T-helper 22 cell (primary cell): ENCODE data around the gene PDPK1.
"Not testable (repeated sequence)": the region's sequence is repeated elsewhere in the genome, so short reads cannot be mapped to it uniquely, and the experiment has no call there.

ENCODE experiments used
- DNase-seq: peaks from one replicate; pipeline ENCODE4 v3.0.0-alpha.2; 2020; ENCODE audit warnings: low read depth

The PDPK1 gene

GRCh38 chr16:2587891-2588565, 50.2 kb downstream of the PDPK1 start:
- no peak for DNase-seq

GRCh38 chr16:2591476-2592240, 53.8 kb downstream of the PDPK1 start:
- DNase-seq = no peak

DNA sequence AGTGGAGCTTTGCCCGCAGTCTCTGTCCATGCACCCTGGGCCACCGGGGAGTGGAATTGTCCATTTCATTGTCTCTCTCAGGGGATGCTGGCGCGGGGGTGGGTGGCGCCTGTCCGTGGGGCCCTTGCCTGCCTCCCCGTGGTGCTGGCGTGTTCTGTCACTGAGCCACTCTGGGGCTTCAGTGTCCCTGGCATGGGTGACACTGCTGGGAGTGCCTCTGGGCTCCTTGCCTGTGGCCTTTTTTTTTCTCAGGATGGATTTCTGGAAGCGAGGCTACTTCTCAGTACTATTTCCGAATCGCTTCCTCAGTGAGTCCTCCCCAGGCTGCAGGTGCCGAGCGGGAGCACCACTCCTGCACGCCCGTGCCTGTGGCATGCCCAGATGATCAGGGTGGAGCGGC, 55.0 kb downstream of the PDPK1 start:
- DNase-seq = no peak

DNA sequence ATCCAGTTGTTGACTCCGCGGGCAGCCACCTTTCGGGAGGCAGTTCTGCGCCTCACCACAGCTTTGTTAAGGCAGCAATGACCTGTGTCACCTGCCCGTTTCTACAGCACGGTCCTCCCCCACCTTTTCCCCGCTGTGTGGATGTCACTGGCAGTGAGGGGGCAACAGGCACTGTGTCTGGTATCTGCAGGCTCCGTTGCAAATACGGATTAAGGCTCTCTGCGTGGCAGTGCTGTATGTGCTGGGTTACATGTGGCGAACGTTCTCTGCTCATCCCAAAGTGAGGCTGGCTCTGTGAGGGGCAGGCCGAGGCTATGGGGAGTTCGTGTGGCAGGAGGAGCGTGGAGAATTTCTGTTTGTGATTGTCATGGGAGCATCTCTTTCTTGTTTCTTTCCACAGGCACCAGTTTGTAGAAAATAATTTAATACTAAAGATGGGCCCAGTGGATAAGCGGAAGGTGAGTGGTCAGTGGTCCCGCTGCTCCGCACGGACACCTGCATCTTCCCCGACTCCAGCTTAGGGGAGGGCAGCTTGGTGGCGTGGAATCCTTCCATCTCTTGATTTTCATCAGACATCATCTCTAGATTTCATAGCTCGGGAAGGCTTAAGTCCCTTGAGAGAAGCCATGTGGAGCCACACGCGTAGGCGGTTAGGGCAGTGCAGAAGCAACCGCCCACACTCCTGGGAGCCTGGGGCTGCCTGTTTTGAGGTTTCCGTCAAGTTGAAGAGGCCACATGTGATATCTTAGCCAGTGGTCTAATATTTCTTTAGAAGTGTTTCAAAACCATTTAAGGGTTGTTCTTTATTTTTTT, 57.8 kb downstream of the PDPK1 start:
- no peak for DNase-seq

- DNase-seq = no peak
Measured at GRCh38 chr16:2596747-2597559, 59.1 kb downstream of the PDPK1 start.

- DNase-seq = no peak
Measured at GRCh38 chr16:2597560-2597902, 59.7 kb downstream of the PDPK1 start.

DNA sequence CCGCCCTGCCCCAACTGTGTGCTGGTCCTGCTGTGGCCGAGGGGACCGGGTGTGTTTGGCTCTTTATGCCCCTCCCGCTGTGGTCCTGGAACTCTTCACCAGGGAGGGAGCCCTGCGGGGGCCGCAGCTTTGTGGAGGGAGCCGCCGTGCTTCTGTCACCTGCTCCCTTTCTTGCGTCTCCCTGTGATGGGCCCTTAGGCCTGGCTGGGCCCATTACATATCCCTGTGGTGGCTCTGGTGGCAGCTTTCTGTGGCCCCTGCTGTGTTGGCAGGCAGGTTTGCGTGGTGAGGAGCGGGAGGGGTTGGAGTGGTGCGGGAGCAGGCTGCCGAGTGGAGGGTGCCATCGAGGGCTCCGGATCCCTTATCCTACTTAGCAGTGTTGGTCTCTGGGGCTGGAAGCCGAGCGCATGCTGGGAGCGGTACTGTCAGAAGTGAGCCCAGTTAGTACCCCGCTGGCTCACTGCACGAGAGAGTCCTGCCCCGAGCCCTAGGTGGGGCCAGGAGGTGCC, 60.4 kb downstream of the PDPK1 start:
- no peak for DNase-seq

GRCh38 chr16:2598723-2599122, 60.9 kb downstream of the PDPK1 start:
- DNase-seq = no peak

- DNase-seq = not testable (repeated sequence)
Measured at GRCh38 chr16:2599165-2599564, 61.3 kb downstream of the PDPK1 start.

- not testable (repeated sequence) for DNase-seq
Measured at GRCh38 chr16:2599785-2600184, 62.0 kb downstream of the PDPK1 start.

GRCh38 chr16:2601301-2602025, 63.6 kb downstream of the PDPK1 start:
- not testable (repeated sequence) for DNase-seq

GRCh38 chr16:2602175-2602574, 64.4 kb downstream of the PDPK1 start:
- not testable (repeated sequence) for DNase-seq

GRCh38 chr16:2603165-2604015, 65.6 kb downstream of the PDPK1 start:
- peak; percentile 46 for DNase-seq

GRCh38 chr16:2604016-2604369, 66.2 kb downstream of the PDPK1 start:
- DNase-seq = not testable (repeated sequence)

- DNase-seq = not testable (repeated sequence)
Measured at GRCh38 chr16:2606820-2607219, 69.0 kb downstream of the PDPK1 start.

GRCh38 chr16:2609345-2609744, 71.5 kb downstream of the PDPK1 start:
- not testable (repeated sequence) for DNase-seq

DNA sequence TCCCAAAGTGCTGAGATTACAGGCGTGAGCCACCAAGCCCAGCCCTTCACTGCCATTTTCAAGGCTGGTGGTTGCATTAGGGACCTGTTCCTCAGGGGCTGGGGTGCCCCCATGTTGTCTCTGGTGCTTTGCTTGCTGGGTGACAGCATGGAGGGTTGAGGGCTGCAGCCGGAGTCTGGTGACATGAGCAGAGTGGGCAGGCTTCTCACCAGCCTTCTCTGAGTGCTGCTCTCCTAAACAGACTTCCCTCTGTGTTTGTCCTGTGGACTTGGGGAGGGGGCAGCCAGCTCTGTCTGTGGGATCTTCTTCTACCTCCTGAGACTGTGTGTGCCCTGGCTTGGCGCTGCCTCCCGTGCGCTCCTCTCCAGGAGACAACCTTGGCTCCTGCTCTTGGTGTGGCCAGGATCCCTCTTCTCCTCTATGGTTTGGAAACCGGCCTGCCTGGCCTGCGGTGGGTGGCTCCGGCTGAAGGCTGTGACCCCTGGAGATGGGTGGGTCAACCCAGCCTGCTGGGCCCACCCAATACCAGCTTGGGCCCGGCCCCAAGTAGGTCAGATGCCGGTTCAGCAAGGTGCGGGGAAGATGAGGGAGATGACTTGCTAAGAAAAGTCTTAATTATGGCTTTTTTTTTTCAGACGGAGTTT, 72.1 kb downstream of the PDPK1 start:
- no peak for DNase-seq

GRCh38 chr16:2610781-2611498, 73.1 kb downstream of the PDPK1 start:
- DNase-seq = no peak

DNA sequence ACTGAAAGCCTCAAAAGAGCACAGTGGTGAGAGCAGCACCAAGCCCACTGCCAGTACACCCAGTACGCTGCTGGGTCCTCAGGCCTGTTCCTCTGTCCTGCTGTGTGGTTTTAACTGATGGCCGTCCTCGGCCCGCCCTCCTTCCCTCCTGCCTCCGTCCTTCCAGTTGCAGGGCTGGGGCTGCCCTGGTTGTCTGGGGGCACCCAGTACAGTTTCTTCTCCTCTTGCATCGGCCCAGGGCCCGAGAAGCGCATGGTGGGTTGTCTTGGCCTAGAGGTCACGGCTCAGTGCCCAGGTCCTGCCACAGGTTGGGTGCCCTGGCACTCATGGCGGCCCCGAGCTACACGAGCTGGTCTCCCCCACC, 73.7 kb downstream of the PDPK1 start:
- no peak for DNase-seq
